Smooth muscle cell (in vitro differentiated cells): Measurements from ENCODE around the gene HPSE2. TPM values are rescaled to one million over a fixed set of nuclear protein-coding genes. Genes with fewer than 3 reads are reported as not detected.

Experiments
- DNase-seq: peaks from one replicate; lab custom pipeline; 2025; ENCODE audit not compliant: unreplicated experiment; lab: John Stamatoyannopoulos, UW
- H2AFZ ChIP-seq: fragments of 200-600 bp; sonication (generic); 2 replicates; pipeline ENCODE4 v1.6.0; 2016; ENCODE audit warnings: antibody characterized with exemption, low read depth, mild to moderate bottlenecking
- H3F3A ChIP-seq: fragments of 200-600 bp; sonication (generic); 2 replicates; pipeline ENCODE4 v1.6.0; 2017; ENCODE audit warnings: antibody characterized with exemption, low read depth
- H3K27ac ChIP-seq: fragments of 200-600 bp; sonication (generic); 2 replicates; pipeline ENCODE4 v1.5.1; 2016; ENCODE audit warnings: low read depth, mild to moderate bottlenecking
- H3K27me3 ChIP-seq: fragments of 200-600 bp; sonication (generic); 2 replicates; pipeline ENCODE4 v1.6.1; 2016; ENCODE audit warnings: low read depth, mild to moderate bottlenecking
- H3K36me3 ChIP-seq: fragments of 200-600 bp; sonication (generic); 2 replicates; pipeline ENCODE4 v1.5.1; 2016; ENCODE audit warnings: low read depth
- H3K4me1 ChIP-seq: fragments of 200-600 bp; sonication (generic); 2 replicates; pipeline ENCODE4 v1.5.1; 2016; ENCODE audit warnings: low read depth
- H3K4me2 ChIP-seq: fragments of 200-600 bp; sonication (generic); 2 replicates; pipeline ENCODE4 v1.6.0; 2016; ENCODE audit warnings: mild to moderate bottlenecking
- H3K4me3 ChIP-seq: fragments of 200-600 bp; sonication (generic); 2 replicates; pipeline ENCODE4 v1.5.1; 2016; ENCODE audit warnings: mild to moderate bottlenecking
- H3K79me2 ChIP-seq: fragments of 200-600 bp; sonication (generic); 2 replicates; pipeline ENCODE4 v1.6.0; 2016; ENCODE audit warnings: low read depth, mild to moderate bottlenecking
- H3K9ac ChIP-seq: fragments of 200-600 bp; sonication (generic); 2 replicates; pipeline ENCODE4 v1.6.0; 2016; ENCODE audit warnings: low read depth
- H3K9me3 ChIP-seq: fragments of 200-600 bp; sonication (generic); replicated peaks from 2 replicates; pipeline ENCODE4 v1.5.1; 2016; ENCODE audit warnings: low read depth
- H4K20me1 ChIP-seq: fragments of 200-600 bp; sonication (generic); 2 replicates; pipeline ENCODE4 v1.6.0; 2016; ENCODE audit warnings: low read depth
- WGBS: methylation state at CpG from one replicate; pipeline ENCODE4 v1.1.7; 2016; ENCODE audit warnings: low lambda C conversion rate; 5-methylcytosine and 5-hydroxymethylcytosine counted together
- polyA plus RNA-seq: library from polyadenylated mRNA; unstranded; fragments of >200 nt; fragmentation: Nextera tagmentation; extraction: Ambion mirVana; gene quantifications from 2 replicates; pipeline ENCODE4 v1.2.1, GENCODE V29; 2016
- total RNA-seq: library from RNA; depleted of rRNA; stranded (reverse); fragments of >200 nt; gene quantifications from 2 replicates; pipeline ENCODE4 v1.2.3, GENCODE V29; 2014
- TF ChIP-seq, protein P1 (sequence below): fragments of 200-600 bp; sonication (generic); IDR thresholded peaks from 2 replicates; pipeline ENCODE4 v1.5.1; 2017; ENCODE audit warnings: borderline replicate concordance, mild to moderate bottlenecking, antibody characterized with exemption; ENCODE audit not compliant: insufficient read depth, poor library complexity, severe bottlenecking

HPSE2 gene
- total and polyA plus RNA-seq, 2 experiments from 2014 or later = 0.13 TPM; not detected in 1

DNA sequence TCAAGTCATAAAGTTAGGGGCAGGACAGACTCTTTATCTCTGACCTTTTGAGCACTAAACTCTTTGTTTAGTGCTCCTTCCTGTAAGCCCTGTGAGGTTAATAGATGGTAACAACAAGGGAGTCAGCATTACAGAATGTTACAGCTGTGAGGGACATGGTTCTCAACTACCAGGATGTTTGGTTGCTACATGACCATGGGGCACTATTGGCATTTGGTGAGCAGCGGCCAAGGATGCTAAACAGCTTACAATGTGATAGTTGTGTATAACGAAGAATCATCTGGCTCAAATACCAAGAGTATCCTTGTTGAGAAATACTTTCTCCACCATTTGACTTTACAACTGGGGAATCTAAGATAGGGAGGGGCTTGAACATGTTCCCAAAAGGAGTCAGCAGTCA, 753.6 kb downstream of the HPSE2 start:
- H3K4me3 ChIP-seq = no peak overlapping the region
- no peaks in the 10 kb centered on the region for H3K36me3 ChIP-seq
- no peaks in the 10 kb centered on the region for H3K9me3 ChIP-seq
- no peaks in the 10 kb centered on the region for H3F3A ChIP-seq
- no peak overlapping the region for H2AFZ ChIP-seq
- no peaks in the 10 kb centered on the region for H4K20me1 ChIP-seq
- DNase-seq = no peak
- no peaks in the 10 kb centered on the region for H3K27me3 ChIP-seq
- WGBS = 91% methylated on average over 2 of the region's 2 CpGs
- no peak overlapping the region for H3K4me2 ChIP-seq
- H3K27ac ChIP-seq = no peak overlapping the region
- no peak overlapping the region for H3K9ac ChIP-seq
- no peaks in the 10 kb centered on the region for H3K79me2 ChIP-seq
- no peaks in the 10 kb centered on the region for H3K4me1 ChIP-seq
- TF ChIP-seq, protein P1, sequence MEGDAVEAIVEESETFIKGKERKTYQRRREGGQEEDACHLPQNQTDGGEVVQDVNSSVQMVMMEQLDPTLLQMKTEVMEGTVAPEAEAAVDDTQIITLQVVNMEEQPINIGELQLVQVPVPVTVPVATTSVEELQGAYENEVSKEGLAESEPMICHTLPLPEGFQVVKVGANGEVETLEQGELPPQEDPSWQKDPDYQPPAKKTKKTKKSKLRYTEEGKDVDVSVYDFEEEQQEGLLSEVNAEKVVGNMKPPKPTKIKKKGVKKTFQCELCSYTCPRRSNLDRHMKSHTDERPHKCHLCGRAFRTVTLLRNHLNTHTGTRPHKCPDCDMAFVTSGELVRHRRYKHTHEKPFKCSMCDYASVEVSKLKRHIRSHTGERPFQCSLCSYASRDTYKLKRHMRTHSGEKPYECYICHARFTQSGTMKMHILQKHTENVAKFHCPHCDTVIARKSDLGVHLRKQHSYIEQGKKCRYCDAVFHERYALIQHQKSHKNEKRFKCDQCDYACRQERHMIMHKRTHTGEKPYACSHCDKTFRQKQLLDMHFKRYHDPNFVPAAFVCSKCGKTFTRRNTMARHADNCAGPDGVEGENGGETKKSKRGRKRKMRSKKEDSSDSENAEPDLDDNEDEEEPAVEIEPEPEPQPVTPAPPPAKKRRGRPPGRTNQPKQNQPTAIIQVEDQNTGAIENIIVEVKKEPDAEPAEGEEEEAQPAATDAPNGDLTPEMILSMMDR = no peak

GRCh38 chr10:98481404-98481945, 754.2 kb downstream of the HPSE2 start:
- H3K9ac ChIP-seq = no peak overlapping the region
- WGBS = 89% methylated on average over 5 of the region's 5 CpGs

DNA sequence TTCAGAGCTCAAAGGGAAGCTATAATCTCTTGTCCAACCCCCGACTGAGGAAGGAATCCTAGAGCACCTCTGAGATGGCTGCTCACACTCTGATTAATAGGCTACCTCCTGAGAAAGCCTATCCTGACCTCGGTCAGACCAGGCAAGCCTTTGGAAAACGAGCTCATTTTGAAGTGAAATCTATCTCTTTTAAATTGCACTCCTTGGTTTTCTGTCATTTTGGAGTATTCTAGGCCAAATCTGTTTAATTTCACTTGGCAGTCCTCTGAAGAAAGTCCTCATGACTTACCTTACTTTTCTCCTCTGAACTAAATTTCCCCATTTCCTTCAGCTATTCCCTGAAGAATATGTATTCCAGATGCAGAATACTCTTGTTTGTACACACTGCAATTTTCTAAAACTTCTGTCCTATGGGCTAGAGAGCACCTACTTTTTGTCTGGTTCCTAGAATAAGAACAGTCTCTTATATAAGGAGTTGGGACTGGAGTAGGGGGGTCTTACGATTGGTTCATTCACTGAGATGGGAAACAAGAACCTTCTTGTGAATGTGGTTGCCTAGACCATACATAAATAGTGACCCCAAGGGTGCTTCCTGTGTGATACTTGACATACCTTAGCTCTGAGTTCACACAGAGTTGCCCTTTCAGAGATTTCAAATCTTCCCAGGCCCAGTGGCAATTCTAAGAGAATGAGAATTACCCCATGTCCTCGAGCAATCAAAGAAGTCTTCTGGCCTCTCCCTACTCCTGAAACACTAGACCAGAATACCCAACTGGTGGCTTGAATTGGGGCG, 757.0 kb downstream of the HPSE2 start:
- no peak for DNase-seq
- no peak overlapping the region for H3K4me2 ChIP-seq
- H3K79me2 ChIP-seq = no peaks in the 10 kb centered on the region

More at GRCh38 chr10:98481404-98481945, 754.2 kb downstream of the HPSE2 start:
- H3K79me2 ChIP-seq = no peaks in the 10 kb centered on the region
- no peaks in the 10 kb centered on the region for H3K9me3 ChIP-seq
- no peak for DNase-seq
- H2AFZ ChIP-seq = no peak overlapping the region
- no peaks in the 10 kb centered on the region for H3K27me3 ChIP-seq
- H3K4me3 ChIP-seq = no peak overlapping the region
- TF ChIP-seq, protein P1 = no peak
- no peaks in the 10 kb centered on the region for H3K36me3 ChIP-seq
- H3K27ac ChIP-seq = no peak overlapping the region
- H3K4me1 ChIP-seq = no peaks in the 10 kb centered on the region
- H4K20me1 ChIP-seq = no peaks in the 10 kb centered on the region
- H3F3A ChIP-seq = no peaks in the 10 kb centered on the region
- H3K4me2 ChIP-seq = no peak overlapping the region

More for the DNA sequence above, 757.0 kb downstream of the HPSE2 start:
- Histone ChIP-seq H3K36me3 (no peaks in the 10 kb centered on the region), H3K4me3 (no peak overlapping the region), H3K27ac (no peak overlapping the region), H2AFZ (no peak overlapping the region), H3F3A (no peaks in the 10 kb centered on the region), H3K9ac (no peak overlapping the region), H4K20me1 (no peaks in the 10 kb centered on the region), H3K4me1 (no peaks in the 10 kb centered on the region), H3K27me3 (no peaks in the 10 kb centered on the region), H3K9me3 (no peaks in the 10 kb centered on the region)
- TF ChIP-seq, protein P1 = no peak
- WGBS = 79% methylated on average over 6 of the region's 6 CpGs
